Dendritic cell treated with granulocyte-macrophage colony-stimulating factor and Interleukin-4, amounts not matched to agents 40 ng/mL and 50 ng/mL, for 4 days (primary cell): ENCODE measurements around the gene RNF220.

Experiments used
- H3K27ac Mint-ChIP-seq: one replicate; pipeline ENCODE4 v1.8.0; 2022; ENCODE audit warnings: mild to moderate bottlenecking, mixed read lengths
- H3K27me3 Mint-ChIP-seq: one replicate; pipeline ENCODE4 v1.8.0; 2022; ENCODE audit warnings: mild to moderate bottlenecking, mixed read lengths
- H3K36me3 Mint-ChIP-seq: one replicate; pipeline ENCODE4 v1.8.0; 2022; ENCODE audit warnings: low read depth, mixed read lengths
- H3K4me1 Mint-ChIP-seq: one replicate; pipeline ENCODE4 v1.8.0; 2022; ENCODE audit warnings: low read depth, mixed read lengths
- H3K4me3 Mint-ChIP-seq: one replicate; pipeline ENCODE4 v1.8.0; 2022; ENCODE audit warnings: mild to moderate bottlenecking, moderate library complexity, mixed read lengths
- H3K9me3 Mint-ChIP-seq: one replicate; pipeline ENCODE4 v1.8.0; 2022; ENCODE audit warnings: mixed read lengths
- intact Hi-C: fragments of 100-400 bp; cut with micrococcal nuclease; formaldehyde crosslinking; loops from one replicate; pipeline ENCODE4 v1.15.0; 2022

The RNF220 gene

DNA sequence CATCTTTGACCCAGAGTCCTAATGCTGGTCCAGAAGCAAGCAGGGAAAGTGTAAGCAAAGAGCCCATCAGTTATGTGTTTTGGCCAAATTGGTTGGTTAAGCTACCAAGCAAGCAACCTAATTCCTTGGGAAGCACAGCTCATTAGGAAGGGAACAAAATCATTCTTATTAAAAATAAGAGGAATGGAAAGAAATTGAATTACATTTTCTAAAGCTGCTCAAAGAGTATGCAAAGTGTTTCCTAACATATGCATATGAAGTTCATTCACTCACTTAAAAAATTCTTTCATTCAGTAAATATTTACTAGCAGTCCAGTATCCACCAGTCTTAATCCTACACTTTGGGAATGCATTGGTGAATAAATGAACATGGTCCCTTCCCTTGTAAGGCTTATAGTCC is 71.8 kb downstream of the RNF220 start:
- H3K27me3 Mint-ChIP-seq: peaks cover 6% of the 10 kb centered on the region
- no peaks in the 10 kb centered on the region for H3K9me3 Mint-ChIP-seq

DNA sequence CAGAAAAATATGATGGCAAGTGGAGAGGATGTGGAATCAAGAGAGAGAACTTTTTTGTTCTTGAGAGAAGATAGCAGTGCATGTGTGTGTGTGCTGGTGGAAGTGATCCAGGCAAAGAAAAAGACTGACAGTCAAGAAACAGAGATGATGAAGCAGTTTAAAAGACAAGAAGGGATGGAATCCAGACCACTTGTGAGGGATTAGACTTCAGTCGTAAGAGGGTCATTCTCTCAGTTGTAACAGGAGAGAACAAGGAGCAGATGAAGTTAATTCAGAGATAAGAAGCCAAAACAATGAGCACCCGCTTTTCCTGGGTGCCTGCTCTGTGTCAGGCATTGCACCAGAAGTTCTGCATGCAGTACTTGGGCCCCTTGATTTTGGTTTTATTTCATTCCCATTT is 76.6 kb downstream of the RNF220 start:
- Mint-ChIP-seq H3K27me3 (peaks cover 9% of the 10 kb centered on the region), H3K4me3 (no peak overlapping the region), H3K36me3 (no peaks in the 10 kb centered on the region), H3K9me3 (no peaks in the 10 kb centered on the region), H3K27ac (no peak overlapping the region), H3K4me1 (peaks cover 18% of the 10 kb centered on the region)
- intact Hi-C loops: no loop called here

More for the DNA sequence above, 71.8 kb downstream of the RNF220 start:
- Mint-ChIP-seq H3K4me1 (peaks cover 9% of the 10 kb centered on the region), H3K36me3 (no peaks in the 10 kb centered on the region), H3K4me3 (no peak overlapping the region), H3K27ac (no peak overlapping the region)
- intact Hi-C loops: no loop called here

DNA sequence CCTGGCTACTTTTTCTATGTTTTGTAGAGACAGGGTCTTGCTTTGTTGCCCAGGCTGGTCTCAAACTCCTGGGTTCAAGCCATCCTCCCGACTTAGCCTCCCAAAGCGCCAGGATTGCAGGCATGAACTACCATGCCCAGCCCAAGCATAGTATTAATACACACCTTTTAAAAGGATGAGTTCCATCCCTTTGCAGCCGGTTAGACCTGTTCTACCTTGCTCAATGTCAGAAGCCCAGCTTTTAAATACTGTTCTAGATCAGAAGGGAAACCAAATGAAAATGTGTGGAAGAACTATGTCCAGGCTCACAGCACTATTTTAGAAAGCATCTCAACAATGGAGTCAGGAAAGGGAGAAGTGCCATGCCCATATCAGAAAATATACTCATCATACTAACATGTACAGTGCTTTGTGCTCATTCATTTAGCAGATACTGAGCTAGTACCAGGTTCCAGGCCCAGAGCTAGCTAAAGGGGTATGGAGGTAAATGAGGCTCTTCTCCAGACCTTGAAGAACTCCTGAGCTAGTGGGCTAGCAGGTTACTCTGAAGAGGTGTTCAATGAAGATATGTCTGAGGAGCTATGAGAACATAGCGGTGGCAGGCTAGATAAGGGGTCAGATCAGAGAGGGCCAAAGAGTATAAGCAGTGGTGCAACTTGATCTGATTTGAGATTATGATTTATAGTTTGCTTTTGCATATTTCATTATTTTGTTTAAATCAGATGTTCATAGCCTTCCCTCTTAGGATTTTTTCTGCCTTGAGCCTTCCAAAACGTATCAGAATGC is 78.2 kb downstream of the RNF220 start:
- Mint-ChIP-seq H3K4me3 (no peak overlapping the region), H3K4me1 (peaks cover 18% of the 10 kb centered on the region), H3K27me3 (peaks cover 9% of the 10 kb centered on the region), H3K36me3 (no peaks in the 10 kb centered on the region), H3K9me3 (no peaks in the 10 kb centered on the region), H3K27ac (peak overlapping the region; percentile 40)
- intact Hi-C loops: no loop called here

- Mint-ChIP-seq H3K36me3 (no peaks in the 10 kb centered on the region), H3K27ac (peak overlapping the region; percentile 40), H3K4me3 (no peak overlapping the region), H3K4me1 (peaks cover 18% of the 10 kb centered on the region), H3K9me3 (no peaks in the 10 kb centered on the region), H3K27me3 (peaks cover 9% of the 10 kb centered on the region)
- intact Hi-C loops: no loop called here
These were observed 79.2 kb downstream of the RNF220 start for GRCh38 chr1:44484155-44484688.

DNA sequence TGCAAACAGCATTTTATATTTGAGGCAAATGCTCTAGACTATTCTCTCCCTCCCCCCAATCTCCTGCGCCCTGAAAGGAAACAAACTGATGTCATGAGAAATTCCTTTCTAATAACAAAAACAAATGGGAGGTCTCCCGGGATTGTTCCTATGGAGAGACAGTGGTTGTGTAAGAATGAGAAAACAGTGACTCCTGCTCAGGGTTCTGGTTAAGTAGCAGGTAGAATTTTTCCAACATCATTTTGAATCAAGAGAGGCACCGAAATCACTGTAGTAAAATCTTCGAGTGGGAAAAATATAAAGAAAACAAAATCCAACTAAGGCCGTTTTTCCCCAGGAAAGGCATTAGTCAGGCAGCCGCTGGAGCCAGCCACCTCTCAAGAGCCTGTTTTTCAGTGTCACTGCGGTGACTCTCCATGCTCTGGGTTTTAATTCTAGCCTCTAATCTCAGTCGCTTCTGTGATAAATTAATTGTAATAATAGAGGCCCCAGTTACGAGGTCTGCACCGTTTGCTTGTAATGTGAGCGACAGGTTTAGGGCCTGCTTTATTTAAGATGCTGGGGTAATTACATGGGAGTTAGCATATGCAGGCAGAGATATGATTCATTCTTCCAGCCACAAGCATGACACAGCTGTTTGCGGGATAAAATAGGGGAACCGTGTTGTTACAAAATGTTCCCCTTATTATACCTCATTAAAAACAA is 80.3 kb downstream of the RNF220 start:
- H3K27me3 Mint-ChIP-seq: peaks cover 9% of the 10 kb centered on the region
- peaks cover 18% of the 10 kb centered on the region for H3K4me1 Mint-ChIP-seq

DNA sequence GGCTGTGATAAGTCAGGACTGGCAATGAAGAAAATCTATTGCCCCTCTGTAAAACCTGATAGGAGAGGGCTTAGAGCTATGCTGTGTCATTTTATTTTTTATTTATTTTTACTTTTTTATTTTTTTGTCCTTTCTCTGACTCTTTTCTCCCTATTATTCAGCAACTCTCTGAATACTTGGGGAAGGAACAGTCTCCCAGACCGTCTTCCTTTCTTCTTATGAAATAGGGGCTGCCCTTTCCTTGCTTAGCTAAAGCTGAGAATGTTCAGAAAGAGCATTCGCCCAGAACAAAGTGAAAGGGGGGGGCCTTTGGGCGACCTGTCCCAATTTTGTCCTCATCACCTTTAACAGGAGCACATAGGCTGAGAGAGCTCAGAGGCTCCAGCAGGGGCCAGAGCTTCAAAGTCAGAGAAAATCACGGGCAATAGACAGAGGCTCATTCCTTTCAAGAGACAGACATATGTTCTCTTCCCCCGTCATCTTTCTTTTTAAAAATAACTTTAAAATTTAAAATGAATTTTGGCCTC is 80.9 kb downstream of the RNF220 start:
- intact Hi-C loops: no loop called here
- Mint-ChIP-seq H3K4me1 (peaks cover 18% of the 10 kb centered on the region), H3K4me3 (peak overlapping the region; percentile 23), H3K9me3 (no peaks in the 10 kb centered on the region), H3K27me3 (peaks cover 9% of the 10 kb centered on the region), H3K27ac (no peak overlapping the region), H3K36me3 (no peaks in the 10 kb centered on the region)

More for the DNA sequence above, 80.3 kb downstream of the RNF220 start:
- intact Hi-C loops: no loop called here
- no peaks in the 10 kb centered on the region for H3K36me3 Mint-ChIP-seq
- H3K27ac Mint-ChIP-seq: peak overlapping the region; percentile 40
- H3K4me3 Mint-ChIP-seq: no peak overlapping the region
- H3K9me3 Mint-ChIP-seq: no peaks in the 10 kb centered on the region

DNA sequence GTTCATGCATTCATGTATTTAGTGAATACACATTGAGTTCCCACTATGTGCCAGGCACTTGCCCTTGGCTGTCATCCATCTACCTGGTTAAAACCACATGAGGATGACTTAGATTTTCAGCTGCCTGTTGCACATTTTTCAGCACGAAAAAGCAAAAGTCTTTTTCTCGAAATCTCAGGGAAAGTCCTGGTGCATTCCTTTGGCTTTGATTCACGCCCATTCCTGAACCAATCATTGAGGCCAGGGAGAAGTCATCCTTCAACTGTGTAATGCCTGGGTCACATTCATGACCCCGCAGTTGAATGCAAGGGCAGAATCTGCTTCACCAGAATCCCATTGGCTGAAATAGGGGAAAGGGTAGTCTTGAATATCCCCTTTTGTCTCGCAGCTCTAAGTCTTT is 84.4 kb downstream of the RNF220 start:
- Mint-ChIP-seq H3K4me1 (peaks cover 11% of the 10 kb centered on the region), H3K27ac (no peak overlapping the region), H3K27me3 (no peaks in the 10 kb centered on the region), H3K4me3 (no peak overlapping the region), H3K36me3 (no peaks in the 10 kb centered on the region), H3K9me3 (no peaks in the 10 kb centered on the region)
- intact Hi-C loops: no loop called here

DNA sequence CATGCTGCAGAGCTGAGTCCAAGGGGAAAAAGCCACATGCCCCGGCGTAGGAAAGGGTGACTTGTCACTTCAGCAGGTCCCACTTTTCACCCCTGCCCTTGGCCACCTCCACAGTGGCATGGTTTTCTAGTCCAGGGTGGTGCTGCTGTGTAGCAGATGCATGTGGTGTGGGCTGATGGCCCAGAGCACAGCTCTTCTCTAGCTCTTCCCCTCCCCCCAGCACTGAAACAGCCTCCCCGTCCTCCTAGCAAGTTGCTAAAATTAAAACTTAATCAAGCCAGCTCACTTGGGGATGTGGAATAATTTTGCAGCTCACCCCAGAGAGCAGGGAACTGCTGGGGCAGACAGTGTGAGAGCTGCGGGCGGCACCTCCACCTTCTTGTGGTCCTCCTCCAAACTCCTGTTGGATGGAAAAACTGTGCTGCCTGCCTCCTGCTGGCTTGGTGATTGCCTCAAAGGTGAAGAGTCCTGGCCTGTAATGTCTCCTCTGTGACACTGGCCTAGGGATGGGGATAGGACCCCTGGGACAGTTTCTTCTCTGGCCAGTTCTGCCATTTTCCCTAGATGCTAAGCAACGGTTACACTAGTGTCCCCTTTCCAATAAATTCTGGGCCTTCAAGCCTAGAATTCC is 91.6 kb downstream of the RNF220 start:
- no peak overlapping the region for H3K4me3 Mint-ChIP-seq
- intact Hi-C loops: loop anchor here (5.0 kb wide), 1 partner anchor 79 kb away; no protein-coding TSS in a partner anchor
- no peak overlapping the region for H3K27ac Mint-ChIP-seq
- peaks cover 5% of the 10 kb centered on the region for H3K4me1 Mint-ChIP-seq
- no peaks in the 10 kb centered on the region for H3K36me3 Mint-ChIP-seq
- no peaks in the 10 kb centered on the region for H3K9me3 Mint-ChIP-seq
- peaks cover 4% of the 10 kb centered on the region for H3K27me3 Mint-ChIP-seq

DNA sequence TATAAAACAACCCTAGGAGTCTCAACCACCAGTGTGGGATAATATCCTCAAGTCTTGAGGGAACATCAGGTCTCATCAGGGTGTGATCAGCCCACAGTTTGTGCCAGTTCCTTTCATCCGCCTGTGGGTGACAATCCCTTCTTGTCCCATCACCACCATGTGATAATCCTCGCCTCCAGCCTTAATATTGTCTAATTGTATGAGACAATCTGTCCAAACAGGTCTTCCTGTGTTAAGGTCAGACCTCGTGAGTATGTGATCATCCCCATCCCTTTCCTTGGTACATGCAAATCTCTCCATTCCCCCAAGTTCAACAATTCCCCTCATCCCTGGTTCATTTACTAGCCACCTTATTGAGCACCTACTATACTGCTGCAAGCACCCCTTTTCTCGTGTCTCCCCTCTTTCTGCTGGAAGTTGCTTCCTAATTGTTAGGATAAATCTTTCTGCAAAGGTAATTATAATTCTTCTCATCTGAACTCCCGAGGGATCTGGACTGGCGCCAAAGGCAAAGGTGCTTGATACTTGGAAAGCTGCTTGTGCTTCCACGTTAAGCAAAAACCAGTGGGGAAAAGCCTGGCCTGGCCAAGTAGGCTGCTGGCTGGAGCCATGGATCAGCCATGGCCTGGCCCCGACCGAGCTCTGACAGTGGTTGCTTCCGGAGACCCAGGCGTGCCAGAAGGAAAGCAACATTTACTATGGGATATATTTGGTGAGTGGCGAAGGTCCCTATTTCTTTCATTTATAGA is 92.5 kb downstream of the RNF220 start:
- H3K27ac Mint-ChIP-seq: no peak overlapping the region
- no peak overlapping the region for H3K4me3 Mint-ChIP-seq
- H3K27me3 Mint-ChIP-seq: peaks cover 4% of the 10 kb centered on the region
- peaks cover 5% of the 10 kb centered on the region for H3K4me1 Mint-ChIP-seq
- intact Hi-C loops: loop anchor here (5.0 kb wide), 1 partner anchor 80 kb away; no protein-coding TSS in a partner anchor
- H3K9me3 Mint-ChIP-seq: no peaks in the 10 kb centered on the region
- no peaks in the 10 kb centered on the region for H3K36me3 Mint-ChIP-seq

- H3K36me3 Mint-ChIP-seq: no peaks in the 10 kb centered on the region
- H3K27ac Mint-ChIP-seq: no peak overlapping the region
- peaks cover 5% of the 10 kb centered on the region for H3K4me1 Mint-ChIP-seq
- peaks cover 4% of the 10 kb centered on the region for H3K27me3 Mint-ChIP-seq
- no peak overlapping the region for H3K4me3 Mint-ChIP-seq
- H3K9me3 Mint-ChIP-seq: no peaks in the 10 kb centered on the region
- intact Hi-C loops: loop anchor here (5.0 kb wide), 1 partner anchor 82 kb away; no protein-coding TSS in a partner anchor
These were observed 94.3 kb downstream of the RNF220 start for GRCh38 chr1:44499306-44499705.

- Mint-ChIP-seq H3K4me3 (no peak overlapping the region), H3K9me3 (no peaks in the 10 kb centered on the region), H3K4me1 (peaks cover 5% of the 10 kb centered on the region), H3K27me3 (peaks cover 4% of the 10 kb centered on the region), H3K36me3 (no peaks in the 10 kb centered on the region), H3K27ac (no peak overlapping the region)
- intact Hi-C loops: no loop called here
These were observed 95.4 kb downstream of the RNF220 start for GRCh38 chr1:44500181-44501046.

- intact Hi-C loops: no loop called here
- no peak overlapping the region for H3K27ac Mint-ChIP-seq
- peaks cover 5% of the 10 kb centered on the region for H3K4me1 Mint-ChIP-seq
- no peaks in the 10 kb centered on the region for H3K36me3 Mint-ChIP-seq
- no peaks in the 10 kb centered on the region for H3K9me3 Mint-ChIP-seq
- H3K4me3 Mint-ChIP-seq: no peak overlapping the region
- peaks cover 2% of the 10 kb centered on the region for H3K27me3 Mint-ChIP-seq
These were observed 96.2 kb downstream of the RNF220 start for GRCh38 chr1:44501047-44501890.
